NCI-H748 (cell line): ENCODE measurements around the gene ZFHX2.

Experiments
- DNase-seq: peaks from one replicate; lab custom pipeline; 2025; ENCODE audit not compliant: unreplicated experiment; lab: John Stamatoyannopoulos, UW

The ZFHX2 gene

DNA sequence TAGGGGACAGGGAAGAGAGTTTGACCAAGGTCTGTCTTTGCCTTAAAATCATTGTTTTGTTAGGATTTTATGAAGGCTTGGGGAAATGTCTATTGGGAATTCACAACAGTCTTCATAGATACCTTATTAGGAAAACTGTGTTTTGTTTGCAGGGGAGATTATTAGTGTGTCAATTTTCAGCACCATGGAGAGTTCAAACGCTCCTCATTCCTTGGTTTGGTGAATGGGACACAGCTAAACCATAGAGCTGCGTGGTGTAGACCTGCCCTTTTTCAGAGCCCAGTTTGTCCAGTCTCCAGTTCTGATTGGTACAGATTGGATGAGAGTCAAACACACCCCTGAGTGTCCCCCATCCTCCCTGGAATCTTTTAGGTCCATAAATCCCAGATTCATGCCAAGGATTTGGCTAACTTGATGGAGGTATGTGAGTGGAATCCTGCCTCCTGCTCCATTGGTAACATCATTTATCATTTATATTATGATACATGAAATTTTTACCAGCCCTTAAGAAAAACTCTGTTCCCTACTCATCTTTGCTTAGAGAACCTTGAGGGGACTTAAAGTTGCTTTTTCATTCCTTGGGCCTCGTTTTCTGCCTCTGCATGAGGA, 70.1 kb downstream of the ZFHX2 start:
- DNase-seq: no peak

DNA sequence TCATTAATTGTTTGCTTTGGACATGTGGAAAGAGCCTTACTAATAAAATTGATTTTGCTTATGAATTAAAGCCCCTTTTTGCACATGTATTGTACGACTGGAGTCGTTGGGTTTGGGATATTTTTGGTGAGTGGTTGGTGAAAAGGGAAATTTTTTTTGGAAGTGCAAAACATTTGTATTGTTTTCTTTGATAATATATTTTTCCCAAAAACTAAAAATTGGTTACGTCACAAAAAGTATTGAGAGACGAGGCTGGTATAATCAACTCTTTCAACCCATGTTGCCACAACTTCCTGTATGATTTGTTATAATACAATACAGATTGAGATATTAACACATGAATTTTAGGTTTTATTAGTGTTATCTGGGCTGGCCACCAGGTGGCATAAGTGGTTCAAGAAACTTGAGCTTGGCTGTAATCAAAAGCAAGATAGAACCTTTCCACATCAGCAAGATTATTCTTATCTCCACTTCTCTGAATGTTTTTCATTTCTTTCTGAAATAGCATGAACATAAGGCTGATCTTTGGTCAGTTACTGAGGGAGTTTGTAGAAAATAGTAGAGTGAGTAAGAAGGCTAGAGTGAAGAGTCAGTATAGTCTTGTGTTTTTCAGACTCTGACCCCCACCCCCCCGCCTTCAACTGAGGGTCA, 73.3 kb downstream of the ZFHX2 start:
- peak; percentile 63 for DNase-seq

DNA sequence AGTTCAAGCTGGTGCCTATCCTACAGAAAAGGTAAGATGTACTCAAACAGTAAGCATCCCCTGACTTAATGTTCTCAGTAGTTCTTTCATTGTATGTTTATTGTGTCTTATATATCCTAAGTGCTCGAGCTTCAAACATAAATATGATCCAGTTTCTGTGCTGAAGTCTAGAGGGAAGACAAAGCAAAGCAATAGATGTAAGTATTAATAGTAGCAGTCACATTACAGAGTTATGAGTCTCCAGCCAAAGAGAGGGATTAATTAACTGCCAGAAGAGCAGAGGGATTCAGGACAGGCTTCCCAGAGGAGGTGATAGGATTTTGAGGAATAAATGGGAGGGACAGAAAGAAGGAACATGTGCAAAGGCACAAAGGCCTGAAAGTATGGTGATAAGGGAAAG, 80.6 kb downstream of the ZFHX2 start:
- DNase-seq: no peak
